ENCODE results near the gene IMMP2L. TPM values are rescaled to one million over a fixed set of nuclear protein-coding genes. Genes with fewer than 3 reads are reported as not detected.

The IMMP2L gene
- polyA plus RNA-seq, 1 of the 3 experiments (the other 2 are of a cell fraction): 10.7 TPM

DNA sequence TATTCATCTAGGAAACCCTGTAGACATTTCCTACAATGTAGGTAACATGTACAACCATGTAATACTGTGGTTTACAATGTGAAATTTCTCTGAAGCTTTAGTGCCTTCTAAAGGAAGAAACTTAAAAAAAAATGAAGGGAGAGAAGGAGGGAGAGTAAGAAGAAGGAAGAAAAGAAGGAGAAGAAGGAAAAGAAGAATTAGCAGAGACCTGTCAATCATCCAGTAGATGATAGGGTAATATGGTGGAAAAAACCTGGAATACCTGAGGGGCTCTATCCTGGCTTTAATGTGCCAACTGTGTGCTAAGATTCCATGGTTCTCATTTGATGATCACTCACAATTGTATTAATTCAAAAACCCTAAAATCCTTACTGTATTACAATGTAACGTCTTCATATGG, 474.0 kb downstream of the IMMP2L start:
- H3K4me3 ChIP-seq (ENCODE audit: low read depth in 2 of 2, low read length in 1 of 2): no peak overlapping the region
- H3K36me3 ChIP-seq (replicated peaks in 1 of 2; ENCODE audit: control insufficient read depth in 1 of 2, insufficient read depth in 2 of 2, low read length in 1 of 2): no peaks in the 10 kb centered on the region
- TF ChIP-seq, protein P1, sequence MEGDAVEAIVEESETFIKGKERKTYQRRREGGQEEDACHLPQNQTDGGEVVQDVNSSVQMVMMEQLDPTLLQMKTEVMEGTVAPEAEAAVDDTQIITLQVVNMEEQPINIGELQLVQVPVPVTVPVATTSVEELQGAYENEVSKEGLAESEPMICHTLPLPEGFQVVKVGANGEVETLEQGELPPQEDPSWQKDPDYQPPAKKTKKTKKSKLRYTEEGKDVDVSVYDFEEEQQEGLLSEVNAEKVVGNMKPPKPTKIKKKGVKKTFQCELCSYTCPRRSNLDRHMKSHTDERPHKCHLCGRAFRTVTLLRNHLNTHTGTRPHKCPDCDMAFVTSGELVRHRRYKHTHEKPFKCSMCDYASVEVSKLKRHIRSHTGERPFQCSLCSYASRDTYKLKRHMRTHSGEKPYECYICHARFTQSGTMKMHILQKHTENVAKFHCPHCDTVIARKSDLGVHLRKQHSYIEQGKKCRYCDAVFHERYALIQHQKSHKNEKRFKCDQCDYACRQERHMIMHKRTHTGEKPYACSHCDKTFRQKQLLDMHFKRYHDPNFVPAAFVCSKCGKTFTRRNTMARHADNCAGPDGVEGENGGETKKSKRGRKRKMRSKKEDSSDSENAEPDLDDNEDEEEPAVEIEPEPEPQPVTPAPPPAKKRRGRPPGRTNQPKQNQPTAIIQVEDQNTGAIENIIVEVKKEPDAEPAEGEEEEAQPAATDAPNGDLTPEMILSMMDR (IDR thresholded peaks at IDR 0.05): no peak
- TF ChIP-seq JUND (IDR thresholded peaks at IDR 0.05) (no peak), SIN3A (IDR thresholded peaks at IDR 0.05; ENCODE audit: borderline replicate concordance, low read depth, low read length) (no peak), RXRA (IDR thresholded peaks at IDR 0.05; ENCODE audit: borderline replicate concordance, low read depth) (no peak)
- no peaks in the 10 kb centered on the region for H4K20me1 ChIP-seq (ENCODE audit: insufficient read depth)
- peaks cover 7% of the 10 kb centered on the region; the same call in 1 of the 2 replicates for H3K9me3 ChIP-seq
- no peak overlapping the region for H2AFZ ChIP-seq (ENCODE audit: low read depth)
- 96% methylated on average over 1 of the region's 1 CpG for WGBS (ENCODE audit: low lambda C conversion rate)
- peaks cover 4% of the 10 kb centered on the region for H3F3A ChIP-seq (replicated peaks; ENCODE audit: insufficient read depth)
- no peak overlapping the region for H3K27ac ChIP-seq (ENCODE audit: low read depth in 2 of 2, low read length in 1 of 2)
- no peaks in the 10 kb centered on the region for H3K79me2 ChIP-seq (ENCODE audit: insufficient read depth)
- CTCF ChIA-PET: no interaction called here
- no peak overlapping the region for H3K4me2 ChIP-seq
- POLR2A ChIA-PET: no interaction called here
- no peak overlapping the region for H3K9ac ChIP-seq
- H3K9me2 ChIP-seq: no peaks in the 10 kb centered on the region
- H3K27me3 ChIP-seq (ENCODE audit: insufficient read depth): no peaks in the 10 kb centered on the region
- DNase-seq: no peak
- peaks cover 5 to 8% of the 10 kb centered on the region in 2 experiments; a peak in 2 of 4 replicates for H3K4me1 ChIP-seq (ENCODE audit: control insufficient read depth in 1 of 2, insufficient read depth in 2 of 2, low read depth in 1 of 2, low read length in 1 of 2)

DNA sequence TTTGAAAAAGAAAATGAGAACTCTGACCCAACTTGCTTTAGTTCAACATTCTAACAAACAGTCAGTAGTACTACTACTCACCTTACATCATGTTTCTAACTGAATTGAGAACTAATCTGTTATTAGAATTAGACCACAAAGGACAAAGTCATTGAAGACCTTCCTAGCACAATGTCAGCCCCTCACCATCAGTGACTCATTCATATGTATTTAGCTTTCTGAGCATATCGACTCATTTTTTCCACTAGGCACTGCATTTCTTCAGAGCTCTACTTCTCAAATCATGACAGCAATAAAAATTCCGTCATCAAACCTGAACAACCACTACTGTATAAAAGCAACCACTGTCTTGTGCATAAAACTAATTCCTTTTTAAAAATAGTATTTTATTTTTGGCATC, 475.8 kb downstream of the IMMP2L start:
- Histone ChIP-seq H3K9ac (no peak overlapping the region), H3K9me3 (peaks cover 7% of the 10 kb centered on the region; the same call in 1 of the 2 replicates), H3F3A (replicated peaks; ENCODE audit: insufficient read depth) (peaks cover 4% of the 10 kb centered on the region), H3K36me3 (replicated peaks in 1 of 2; ENCODE audit: control insufficient read depth in 1 of 2, insufficient read depth in 2 of 2, low read length in 1 of 2) (no peaks in the 10 kb centered on the region), H2AFZ (ENCODE audit: low read depth) (no peak overlapping the region), H3K4me1 (ENCODE audit: control insufficient read depth in 1 of 2, insufficient read depth in 2 of 2, low read depth in 1 of 2, low read length in 1 of 2) (peaks cover 7% of the 10 kb centered on the region in 2 experiments; a peak in 2 of 4 replicates), H3K79me2 (ENCODE audit: insufficient read depth) (no peaks in the 10 kb centered on the region), H3K4me3 (ENCODE audit: low read depth in 2 of 2, low read length in 1 of 2) (no peak overlapping the region), H3K27ac (ENCODE audit: low read depth in 2 of 2, low read length in 1 of 2) (no peak overlapping the region), H3K9me2 (no peaks in the 10 kb centered on the region), H3K27me3 (ENCODE audit: insufficient read depth) (no peaks in the 10 kb centered on the region), H3K4me2 (no peak overlapping the region), H4K20me1 (ENCODE audit: insufficient read depth) (no peaks in the 10 kb centered on the region)
- WGBS (ENCODE audit: low lambda C conversion rate): 89% methylated on average over 2 of the region's 2 CpGs
- no peak for TF ChIP-seq YY1 (IDR thresholded peaks at IDR 0.05; ENCODE audit: low read depth)
- 0 out of 2 replicates have a peak, but pooled peaks have one; percentile 16 for TF ChIP-seq TCF12 (IDR thresholded peaks at IDR 0.05)
- ChIA-PET CTCF (interaction anchor here (1.5 kb wide), 1 partner anchor 13 kb away, joined by 4 read pairs; no protein-coding TSS in a partner anchor), POLR2A (no interaction called here)
- no peak for DNase-seq

DNA sequence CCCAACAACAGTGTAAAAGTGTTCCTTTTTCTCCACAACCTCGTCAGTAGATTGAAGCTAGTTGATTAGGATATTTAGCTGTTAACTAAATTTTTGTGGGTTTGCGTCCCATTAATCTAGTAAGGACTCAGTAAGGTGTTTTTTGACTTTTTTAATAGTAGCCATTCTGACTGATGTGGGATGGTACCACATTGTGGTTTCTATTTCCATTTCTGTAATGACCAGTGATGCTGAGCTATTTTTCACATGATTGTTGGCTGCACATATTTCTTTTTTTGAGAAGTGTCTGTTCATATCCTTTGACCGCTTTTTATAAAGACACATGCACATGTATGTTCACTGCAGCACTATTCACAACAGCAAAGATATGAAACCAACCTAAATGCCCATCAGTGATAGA, 476.9 kb downstream of the IMMP2L start:
- no peaks in the 10 kb centered on the region for H3K36me3 ChIP-seq (replicated peaks in 1 of 2; ENCODE audit: control insufficient read depth in 1 of 2, insufficient read depth in 2 of 2, low read length in 1 of 2)
- no peaks in the 10 kb centered on the region for H3K27me3 ChIP-seq (ENCODE audit: insufficient read depth)
- no peak overlapping the region for H2AFZ ChIP-seq (ENCODE audit: low read depth)
- no peaks in the 10 kb centered on the region for H3K9me2 ChIP-seq
- no peak overlapping the region for H3K4me2 ChIP-seq
- no peak overlapping the region for H3K27ac ChIP-seq (ENCODE audit: low read depth in 2 of 2, low read length in 1 of 2)
- ChIA-PET POLR2A (no interaction called here), CTCF (no interaction called here)
- 88% methylated on average over 3 of the region's 3 CpGs for WGBS (ENCODE audit: low lambda C conversion rate)
- H3K4me3 ChIP-seq (ENCODE audit: low read depth in 2 of 2, low read length in 1 of 2): no peak overlapping the region
- H3K4me1 ChIP-seq (ENCODE audit: control insufficient read depth in 1 of 2, insufficient read depth in 2 of 2, low read depth in 1 of 2, low read length in 1 of 2): peaks cover 5 to 6% of the 10 kb centered on the region in 2 experiments; a peak in 1 of 4 replicates
- no peak for DNase-seq
- H3K9ac ChIP-seq: no peak overlapping the region
- no peaks in the 10 kb centered on the region for H3K79me2 ChIP-seq (ENCODE audit: insufficient read depth)
- peaks cover 4% of the 10 kb centered on the region for H3F3A ChIP-seq (replicated peaks; ENCODE audit: insufficient read depth)
- peaks cover 7% of the 10 kb centered on the region; the same call in 1 of the 2 replicates for H3K9me3 ChIP-seq
- H4K20me1 ChIP-seq (ENCODE audit: insufficient read depth): no peaks in the 10 kb centered on the region
- TF ChIP-seq, protein P2, sequence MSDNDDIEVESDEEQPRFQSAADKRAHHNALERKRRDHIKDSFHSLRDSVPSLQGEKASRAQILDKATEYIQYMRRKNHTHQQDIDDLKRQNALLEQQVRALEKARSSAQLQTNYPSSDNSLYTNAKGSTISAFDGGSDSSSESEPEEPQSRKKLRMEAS (IDR thresholded peaks at IDR 0.05; ENCODE audit: low read depth): no peak
- no peak for TF ChIP-seq FOXM1 (IDR thresholded peaks at IDR 0.05; ENCODE audit: low read depth)
- TF ChIP-seq GABPA (IDR thresholded peaks at IDR 0.05; ENCODE audit: low read depth): no peak
- no peak for TF ChIP-seq MXI1 (IDR thresholded peaks at IDR 0.05; ENCODE audit: low read depth, low read length)
- TF ChIP-seq RXRA (IDR thresholded peaks at IDR 0.05; ENCODE audit: borderline replicate concordance, low read depth): no peak
- TF ChIP-seq, protein P3, sequence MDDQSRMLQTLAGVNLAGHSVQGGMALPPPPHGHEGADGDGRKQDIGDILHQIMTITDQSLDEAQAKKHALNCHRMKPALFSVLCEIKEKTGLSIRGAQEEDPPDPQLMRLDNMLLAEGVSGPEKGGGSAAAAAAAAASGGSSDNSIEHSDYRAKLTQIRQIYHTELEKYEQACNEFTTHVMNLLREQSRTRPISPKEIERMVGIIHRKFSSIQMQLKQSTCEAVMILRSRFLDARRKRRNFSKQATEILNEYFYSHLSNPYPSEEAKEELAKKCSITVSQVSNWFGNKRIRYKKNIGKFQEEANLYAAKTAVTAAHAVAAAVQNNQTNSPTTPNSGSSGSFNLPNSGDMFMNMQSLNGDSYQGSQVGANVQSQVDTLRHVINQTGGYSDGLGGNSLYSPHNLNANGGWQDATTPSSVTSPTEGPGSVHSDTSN (IDR thresholded peaks at IDR 0.05): no peak
- TF ChIP-seq, protein P4, sequence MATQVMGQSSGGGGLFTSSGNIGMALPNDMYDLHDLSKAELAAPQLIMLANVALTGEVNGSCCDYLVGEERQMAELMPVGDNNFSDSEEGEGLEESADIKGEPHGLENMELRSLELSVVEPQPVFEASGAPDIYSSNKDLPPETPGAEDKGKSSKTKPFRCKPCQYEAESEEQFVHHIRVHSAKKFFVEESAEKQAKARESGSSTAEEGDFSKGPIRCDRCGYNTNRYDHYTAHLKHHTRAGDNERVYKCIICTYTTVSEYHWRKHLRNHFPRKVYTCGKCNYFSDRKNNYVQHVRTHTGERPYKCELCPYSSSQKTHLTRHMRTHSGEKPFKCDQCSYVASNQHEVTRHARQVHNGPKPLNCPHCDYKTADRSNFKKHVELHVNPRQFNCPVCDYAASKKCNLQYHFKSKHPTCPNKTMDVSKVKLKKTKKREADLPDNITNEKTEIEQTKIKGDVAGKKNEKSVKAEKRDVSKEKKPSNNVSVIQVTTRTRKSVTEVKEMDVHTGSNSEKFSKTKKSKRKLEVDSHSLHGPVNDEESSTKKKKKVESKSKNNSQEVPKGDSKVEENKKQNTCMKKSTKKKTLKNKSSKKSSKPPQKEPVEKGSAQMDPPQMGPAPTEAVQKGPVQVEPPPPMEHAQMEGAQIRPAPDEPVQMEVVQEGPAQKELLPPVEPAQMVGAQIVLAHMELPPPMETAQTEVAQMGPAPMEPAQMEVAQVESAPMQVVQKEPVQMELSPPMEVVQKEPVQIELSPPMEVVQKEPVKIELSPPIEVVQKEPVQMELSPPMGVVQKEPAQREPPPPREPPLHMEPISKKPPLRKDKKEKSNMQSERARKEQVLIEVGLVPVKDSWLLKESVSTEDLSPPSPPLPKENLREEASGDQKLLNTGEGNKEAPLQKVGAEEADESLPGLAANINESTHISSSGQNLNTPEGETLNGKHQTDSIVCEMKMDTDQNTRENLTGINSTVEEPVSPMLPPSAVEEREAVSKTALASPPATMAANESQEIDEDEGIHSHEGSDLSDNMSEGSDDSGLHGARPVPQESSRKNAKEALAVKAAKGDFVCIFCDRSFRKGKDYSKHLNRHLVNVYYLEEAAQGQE (IDR thresholded peaks at IDR 0.05; ENCODE audit: low read depth, low read length): no peak
- TF ChIP-seq SMC3 (IDR thresholded peaks at IDR 0.05; ENCODE audit: low read depth, low read length): no peak
- TF ChIP-seq CHD2 (IDR thresholded peaks at IDR 0.05; ENCODE audit: low read length, partially characterized antibody): no peak
- no peak for TF ChIP-seq ELF1 (IDR thresholded peaks at IDR 0.05)
- TF ChIP-seq EZH2phosphoT487 (IDR thresholded peaks at IDR 0.05; ENCODE audit: borderline replicate concordance, low read depth): no peak

Measured in SK-N-SH (cell line).